Lung microvascular endothelial cell (primary cell): Measurements from ENCODE around the gene MOB4. TPM values are rescaled to one million over a fixed set of nuclear protein-coding genes. Genes with fewer than 3 reads are reported as not detected.
"Not testable (repeated sequence)": the region's sequence is repeated elsewhere in the genome, so short reads cannot be mapped to it uniquely, and the experiment has no call there.

Source experiments
- DNase-seq, 2 donors: peaks; one replicate each; pipeline versions ENCODE4 v3.0.0 to v3.0.0-alpha.2; 2010; ENCODE audit warnings: low read depth in 2 of 2
- total RNA-seq: library from RNA; depleted of rRNA; stranded (reverse); fragments of >200 nt; gene quantifications from 2 replicates; pipeline ENCODE4 v1.2.1, GENCODE V29; 2014

MOB4 gene
- total RNA-seq, 1 donor from 2014 or later = 25.4 TPM

GRCh38 chr2:197513915-197514314 is 2.0 kb upstream of the MOB4 start:
- DNase-seq = no peak

DNA sequence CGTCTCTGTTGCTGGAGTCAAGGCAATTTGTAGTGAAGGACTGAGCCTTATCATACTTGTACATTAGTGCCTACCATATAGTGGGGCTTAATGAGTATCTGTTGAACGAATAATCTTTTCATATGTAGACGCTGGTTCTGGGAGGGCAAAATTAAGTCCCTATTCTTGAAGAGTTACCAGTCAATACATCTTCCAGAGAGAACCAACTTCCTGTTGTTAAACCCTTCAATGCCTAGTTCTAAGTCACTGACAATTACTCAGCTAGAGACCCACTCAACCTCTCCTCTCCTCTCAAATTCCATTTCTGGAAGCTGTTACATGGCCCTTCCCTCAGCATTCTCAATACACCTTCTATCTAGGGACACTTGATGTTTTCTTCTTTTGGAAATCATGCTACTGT is 1.1 kb upstream of the MOB4 start:
- DNase-seq = peak in 1 of 2 donors; percentile 11

DNA sequence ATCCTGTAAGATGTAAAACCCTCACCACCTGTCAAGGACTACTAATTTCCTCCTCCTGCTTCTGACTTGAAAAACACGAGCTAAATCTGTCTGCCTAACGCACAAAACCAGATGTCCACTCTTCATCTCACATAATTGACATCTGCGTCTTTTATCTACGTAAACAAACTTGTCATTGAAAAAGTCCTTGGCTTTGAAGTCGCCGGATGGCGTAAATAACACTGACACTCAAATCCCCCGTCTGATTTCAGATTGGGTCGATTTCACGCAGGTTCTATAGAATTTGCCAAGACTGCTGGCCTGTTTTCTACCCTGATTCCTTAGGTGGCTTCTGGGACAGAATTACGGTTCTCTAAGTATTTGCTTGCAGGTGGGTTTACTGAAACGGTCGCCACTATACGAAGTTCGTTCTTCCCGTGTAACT is 539 bp upstream of the MOB4 start:
- peak in 1 of 2 donors; percentile 54 for DNase-seq

GRCh38 chr2:197516393-197516761 is 511 bp downstream of the MOB4 start:
- DNase-seq = peak; percentile 36 to 42

DNA sequence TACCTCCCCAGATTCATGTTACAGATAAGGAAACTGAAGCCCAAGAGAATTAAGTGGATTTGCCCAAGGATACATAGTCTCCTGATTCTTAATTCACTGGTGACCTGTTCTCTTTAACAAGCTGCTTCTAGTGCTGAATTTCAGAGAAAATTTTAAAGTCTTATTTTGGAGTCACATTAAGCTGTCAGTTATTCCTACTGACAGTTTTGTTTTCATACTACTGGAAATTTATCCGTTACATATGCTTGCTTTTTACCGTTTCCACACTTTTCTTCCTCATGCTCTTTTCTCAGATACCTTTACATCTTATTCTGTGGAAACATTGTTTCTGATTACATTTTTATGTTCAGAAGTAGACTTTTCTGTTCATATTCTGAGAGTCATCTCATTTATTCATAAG is 1.3 kb downstream of the MOB4 start:
- DNase-seq = no peak

DNA sequence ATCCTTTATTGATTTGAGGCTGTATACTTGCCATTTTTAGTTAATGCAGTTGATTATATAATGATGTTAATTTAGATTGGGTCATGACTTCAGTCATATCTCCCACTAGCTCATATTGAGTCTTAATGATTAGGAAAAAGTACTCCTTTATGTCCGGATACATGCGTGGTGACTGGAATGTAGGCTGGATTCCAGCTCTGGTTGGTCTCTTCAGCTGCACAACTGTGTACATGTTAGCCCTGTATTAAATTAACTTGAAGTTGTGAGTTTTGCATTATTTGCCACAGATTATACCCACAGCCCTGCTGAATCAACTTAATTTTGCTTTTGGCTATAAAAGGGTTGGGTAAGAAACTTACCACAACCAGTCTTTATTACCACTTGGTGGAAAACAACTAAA is 22.5 kb downstream of the MOB4 start:
- peak; percentile 32 to 57 for DNase-seq

DNA sequence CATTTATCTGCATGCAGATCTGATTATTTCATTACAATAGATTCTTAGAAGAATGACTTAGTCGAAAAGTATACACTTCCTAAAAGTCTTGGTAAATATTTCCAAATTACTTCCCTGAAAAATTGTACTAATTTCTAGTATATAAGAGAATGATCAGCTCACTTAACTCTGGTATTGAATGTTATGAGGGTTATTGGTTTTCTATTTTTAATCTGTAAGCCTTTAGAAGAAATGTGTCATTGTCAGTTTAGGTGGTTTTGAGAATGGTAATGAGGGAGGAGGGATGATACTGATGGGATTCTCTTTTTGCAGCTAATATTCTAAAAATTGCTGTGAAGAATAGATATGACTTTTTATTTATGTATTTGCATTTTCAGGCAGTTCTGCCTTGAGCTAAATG is 23.9 kb downstream of the MOB4 start:
- no peak for DNase-seq

DNA sequence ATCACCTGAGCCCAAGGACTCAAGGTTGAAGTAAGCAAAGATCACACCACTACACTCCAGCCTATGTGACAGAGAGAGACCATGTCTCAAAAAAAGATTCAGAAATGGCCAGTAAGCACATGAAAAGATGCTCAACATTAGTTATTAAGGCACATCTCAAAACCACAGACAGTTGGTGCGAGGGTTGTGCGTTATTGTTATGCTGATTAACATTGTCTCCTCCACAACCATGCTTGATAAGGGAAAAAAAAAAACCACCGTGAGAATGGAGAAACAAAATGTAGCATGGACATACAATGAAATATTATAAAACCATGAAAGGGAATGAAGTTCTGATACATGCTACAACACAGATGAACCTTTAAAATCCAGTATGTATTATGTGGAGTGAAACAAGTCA is 27.3 kb downstream of the MOB4 start:
- DNase-seq = no peak

- DNase-seq = peak in 1 of 2 donors; percentile 53
Observed at GRCh38 chr2:197547163-197547900, 31.5 kb downstream of the MOB4 start.

- no peak for DNase-seq
Observed at GRCh38 chr2:197548582-197548981, 32.7 kb downstream of the MOB4 start.

DNA sequence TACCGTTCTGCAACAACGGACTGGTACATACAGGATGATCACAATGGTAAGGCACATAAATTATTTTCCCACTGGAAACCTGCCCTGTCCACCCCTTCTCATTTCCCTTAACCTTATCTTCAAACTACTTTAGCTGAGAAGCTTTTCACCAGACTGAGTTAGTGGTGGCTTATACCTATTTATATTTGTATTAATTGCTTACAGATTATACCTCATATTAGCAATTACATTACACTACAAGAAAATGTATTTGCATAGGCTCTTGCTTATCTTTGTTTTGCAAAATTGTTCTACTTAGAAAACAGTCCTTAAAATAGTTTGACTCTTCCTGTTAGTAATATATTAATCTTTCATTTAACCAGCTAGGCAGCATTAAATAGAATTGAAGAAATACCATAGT is 35.4 kb downstream of the MOB4 start:
- DNase-seq = not testable (repeated sequence)

- no peak for DNase-seq
Observed at GRCh38 chr2:197555467-197555866, 39.6 kb downstream of the MOB4 start.

GRCh38 chr2:197556456-197556855 is 40.6 kb downstream of the MOB4 start:
- DNase-seq = peak; percentile 61 to 78

GRCh38 chr2:197558393-197558792 is 42.5 kb downstream of the MOB4 start:
- no peak for DNase-seq

- no peak for DNase-seq
Observed at GRCh38 chr2:197559681-197560080, 43.8 kb downstream of the MOB4 start.

GRCh38 chr2:197560146-197560665 is 44.3 kb downstream of the MOB4 start:
- DNase-seq = no peak

DNA sequence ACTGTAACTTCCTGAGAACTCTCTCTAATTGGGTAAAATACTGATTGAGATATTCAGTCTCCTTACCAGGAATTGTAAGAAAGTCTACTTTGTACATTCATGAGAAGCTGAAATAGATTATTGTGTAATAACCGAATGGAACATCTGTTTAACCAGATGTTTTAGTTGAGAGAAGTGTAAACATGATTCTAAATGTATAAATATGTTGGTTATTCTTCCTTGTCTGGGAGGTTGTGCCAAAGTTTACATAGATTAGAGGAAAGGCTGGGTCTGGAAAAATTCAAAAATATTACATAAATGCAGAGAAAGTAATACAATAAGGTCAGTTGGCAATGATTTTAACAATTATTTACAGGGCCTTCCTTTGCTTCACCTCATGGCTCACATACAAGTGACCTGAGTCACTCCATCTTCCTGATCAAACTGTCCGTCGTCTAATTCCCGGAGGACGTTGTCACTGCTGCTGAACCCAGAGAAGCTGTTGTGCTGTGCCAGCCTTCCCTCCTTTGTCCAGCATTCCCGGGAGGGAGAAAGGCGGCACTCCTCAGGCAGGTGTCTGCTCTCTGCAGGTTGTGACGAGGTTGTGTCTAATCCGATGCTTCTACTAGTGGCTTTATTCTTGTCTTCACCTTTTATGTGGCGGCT is 55.9 kb downstream of the MOB4 start:
- peak; percentile 30 to 40 for DNase-seq

DNA sequence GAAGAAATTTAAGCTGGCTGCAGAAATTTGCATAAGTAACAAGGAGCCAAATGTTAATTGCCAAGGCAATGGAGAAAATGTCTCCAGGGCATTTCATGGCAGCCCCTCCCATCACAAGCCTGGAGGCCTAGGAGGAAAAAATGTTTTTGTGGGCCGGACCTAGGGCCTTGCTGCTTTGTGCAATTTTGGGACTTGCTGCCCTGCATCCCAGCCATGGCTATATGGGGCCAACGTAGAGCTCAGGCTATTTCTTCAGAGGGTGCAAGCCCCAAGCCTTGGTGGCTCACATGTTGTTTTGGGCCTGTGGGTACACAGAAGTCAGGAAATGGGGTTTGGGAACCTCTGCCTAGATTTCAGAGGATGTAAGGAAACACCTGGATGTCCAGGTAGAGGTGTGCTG is 57.7 kb downstream of the MOB4 start:
- no peak for DNase-seq

- peak in 1 of 2 donors; percentile 24 for DNase-seq
Observed at GRCh38 chr2:197575987-197576386, 60.1 kb downstream of the MOB4 start.

DNA sequence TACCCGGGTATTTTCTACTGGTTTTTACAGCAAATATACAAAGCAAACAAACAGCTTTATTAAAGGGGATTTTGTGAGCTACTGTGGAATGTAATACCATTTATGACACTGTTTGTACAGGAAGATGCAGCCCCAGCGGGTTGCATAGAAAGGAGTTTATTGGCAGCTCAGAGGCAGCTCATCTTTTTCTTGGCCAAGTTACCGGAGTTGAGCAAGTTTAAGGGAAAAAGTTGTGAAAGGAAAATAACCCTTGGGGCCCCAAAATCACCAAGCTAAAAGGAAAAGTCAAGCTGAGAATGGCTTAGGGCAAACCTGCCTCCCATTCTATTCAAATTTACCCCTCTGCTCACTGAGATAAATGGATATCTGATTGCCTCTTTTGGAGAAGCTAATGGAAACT is 60.8 kb downstream of the MOB4 start:
- peak in 1 of 2 donors; percentile 92 for DNase-seq

DNA sequence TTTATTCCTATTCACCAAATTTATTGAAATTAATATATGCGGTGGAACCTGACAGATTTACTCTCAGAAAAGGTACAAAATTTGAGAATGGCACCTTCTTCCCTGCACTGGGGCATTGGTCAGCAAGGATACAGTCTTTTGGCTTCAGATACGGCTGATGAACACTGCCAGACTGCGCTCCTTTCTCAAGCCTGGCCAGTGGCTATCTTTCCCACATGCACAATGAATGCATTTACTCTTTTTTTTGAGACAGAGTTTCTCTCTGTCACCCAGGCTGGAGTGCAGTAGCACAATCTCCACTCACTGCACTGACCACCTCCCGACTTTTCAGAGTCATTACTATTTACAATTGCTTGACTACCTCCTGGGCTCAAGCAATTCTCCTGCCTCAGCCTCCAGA is 61.6 kb downstream of the MOB4 start:
- DNase-seq = peak in 1 of 2 donors; percentile 12

DNA sequence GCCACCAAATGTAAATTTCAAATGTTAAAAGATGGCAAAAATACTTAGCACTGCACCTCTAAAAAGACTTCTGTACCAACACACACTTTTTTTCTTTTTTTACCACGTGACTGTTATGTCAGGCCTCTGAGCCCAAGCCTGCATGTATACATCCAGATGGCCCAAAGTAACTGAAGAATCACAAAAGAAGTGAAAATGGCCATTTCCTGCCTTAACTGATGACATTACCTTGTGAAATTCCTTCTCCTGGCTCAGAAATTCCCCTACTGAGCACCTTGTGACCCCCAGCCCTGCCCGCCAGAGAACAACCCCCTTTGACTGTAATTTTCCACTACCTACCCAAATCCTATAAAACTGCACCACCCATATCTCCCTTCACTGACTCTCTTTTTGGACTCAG is 62.4 kb downstream of the MOB4 start:
- not testable (repeated sequence) for DNase-seq

DNA sequence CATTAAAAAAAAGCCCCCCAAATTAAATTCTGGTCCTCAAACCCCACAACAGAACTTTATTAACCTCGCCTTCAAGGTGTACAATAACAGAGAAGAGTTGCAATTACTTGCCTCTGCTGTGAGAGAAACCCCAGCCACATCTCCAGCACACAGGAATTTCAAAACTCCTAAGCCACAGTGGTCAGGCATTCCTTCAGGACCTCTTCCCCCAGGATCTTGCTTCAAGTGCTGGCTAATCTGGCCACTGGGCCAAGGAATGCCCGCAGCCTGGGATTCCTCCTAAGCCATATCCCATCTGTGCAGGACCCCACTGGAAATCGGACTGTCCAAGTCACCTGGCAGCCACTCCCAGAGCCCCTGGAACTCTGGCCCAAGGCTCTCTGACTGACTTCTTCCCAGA is 64.3 kb downstream of the MOB4 start:
- DNase-seq = not testable (repeated sequence)
